H1 (cell line): ENCODE data around the gene SOX10. TPM values are rescaled to one million over a fixed set of nuclear protein-coding genes. Genes with fewer than 3 reads are reported as not detected.

Experiments used
- CTCF ChIA-PET: fragments of 300-600 bp; sonication (Branson Sonifier 250); formaldehyde crosslinking; loops from one replicate; lab custom pipeline; 2021; ENCODE audit not compliant: partially characterized antibody; lab: Charles Lee
- POLR2A ChIA-PET: fragments of 300-600 bp; sonication (Branson Sonifier 250); formaldehyde crosslinking; loops from one replicate; lab custom pipeline; 2021; ENCODE audit warnings: inconsistent platforms; ENCODE audit not compliant: partially characterized antibody; lab: Charles Lee
- DNase-seq, 2 experiments: peaks; one replicate each; pipeline versions ENCODE4 v3.0.0 to v3.0.0-alpha.2; 2010 to 2022; ENCODE audit warnings: low spot score in 2 of 2, low read depth in 1 of 2, mixed read lengths in 1 of 2
- FAIRE-seq: peaks from 2 replicates; lab custom pipeline; 2011; peaks lifted over from hg19 to GRCh38; lab: Jason Lieb, UNC
- H2AFZ ChIP-seq: 2 replicates; pipeline ENCODE4 v1.8.1; 2012; ENCODE audit warnings: low read length, inconsistent platforms
- H2AK5ac ChIP-seq: 2 replicates; pipeline ENCODE4 v1.6.1; 2013; ENCODE audit warnings: low read depth, low read length
- H2BK120ac ChIP-seq: replicated peaks from 2 replicates; pipeline ENCODE3; 2013; ENCODE audit warnings: low read depth, low read length, inconsistent platforms
- H2BK12ac ChIP-seq: 2 replicates; pipeline ENCODE4 v1.6.1; 2013; ENCODE audit warnings: low read depth, low read length
- H2BK15ac ChIP-seq: 2 replicates; pipeline ENCODE4 v1.6.1; 2013; ENCODE audit warnings: low read length
- H2BK20ac ChIP-seq: 2 replicates; pipeline ENCODE4 v1.6.1; 2013; ENCODE audit warnings: low read length
- H2BK5ac ChIP-seq: 2 replicates; pipeline ENCODE4 v1.6.1; 2013; ENCODE audit warnings: low read depth, low read length
- H3K14ac ChIP-seq: 2 replicates; pipeline ENCODE4 v1.6.1; 2013; ENCODE audit warnings: inconsistent platforms; ENCODE audit not compliant: insufficient read length
- H3K18ac ChIP-seq: 2 replicates; pipeline ENCODE4 v1.6.1; 2013; ENCODE audit warnings: low read length; ENCODE audit errors: extremely low read depth
- H3K23ac ChIP-seq: 2 replicates; pipeline ENCODE4 v1.6.1; 2013; ENCODE audit warnings: inconsistent platforms; ENCODE audit not compliant: insufficient read length
- H3K23me2 ChIP-seq: 2 replicates; pipeline ENCODE4 v1.6.1; 2013; ENCODE audit warnings: low read depth, low read length
- H3K27ac ChIP-seq: 2 replicates; pipeline ENCODE4 v1.6.1; 2011; ENCODE audit warnings: low read depth, low read length, inconsistent platforms
- H3K27me3 ChIP-seq, 4 experiments: replicated peaks in 1 of 4; 1 replicate in 1 of 4; 2 replicates in 3 of 4; pipeline versions ENCODE4 v1.6.1 to v1.8.1; 2011 to 2013; ENCODE audit warnings: low read length in 3 of 4, mild to moderate bottlenecking in 3 of 4, inconsistent platforms in 2 of 4, mixed read lengths in 2 of 4, moderate library complexity in 1 of 4; ENCODE audit not compliant: control insufficient read depth in 3 of 4, insufficient read depth in 3 of 4; ENCODE audit errors: extremely low read depth in 1 of 4
- H3K36me3 ChIP-seq, 4 experiments: 2 replicates each; pipeline versions ENCODE4 v1.6.1 to v1.8.1; 2011 to 2013; ENCODE audit warnings: mild to moderate bottlenecking in 4 of 4, low read length in 3 of 4, moderate library complexity in 2 of 4, control low read depth in 1 of 4, inconsistent platforms in 1 of 4; ENCODE audit not compliant: insufficient read depth in 4 of 4, control insufficient read depth in 2 of 4
- H3K4ac ChIP-seq: replicated peaks from 2 replicates; pipeline ENCODE3; 2013; ENCODE audit warnings: low read length, low read depth, mixed read lengths, inconsistent platforms; ENCODE audit not compliant: insufficient read length
- H3K4me1 ChIP-seq, 4 experiments: replicated peaks in 1 of 4; 1 replicate in 1 of 4; 2 replicates in 3 of 4; pipeline versions ENCODE4 v1.6.1 to v1.8.1; 2011 to 2013; ENCODE audit warnings: low read length in 3 of 4, inconsistent platforms in 2 of 4, mixed read lengths in 1 of 4; ENCODE audit not compliant: insufficient read depth in 4 of 4, control insufficient read depth in 3 of 4
- H3K4me2 ChIP-seq, 2 experiments: 2 replicates each; pipeline versions ENCODE4 v1.6.1 to v1.8.1; 2011 to 2013; ENCODE audit warnings: low read depth in 2 of 2, low read length in 2 of 2, control low read depth in 1 of 2, inconsistent platforms in 1 of 2, mild to moderate bottlenecking in 1 of 2; ENCODE audit not compliant: insufficient read depth in 1 of 2
- H3K4me3 ChIP-seq, 4 experiments: fragments of 200-600, 300-600 bp in 1 of 4; sonication (generic), shearing (Covaris generic), sonication (Bioruptor Twin) in 1 of 4; 2 replicates each; pipeline versions ENCODE4 v1.5.1 to v1.8.1; 2011 to 2016; ENCODE audit warnings: low read length in 4 of 4, low read depth in 3 of 4, control low read depth in 2 of 4, inconsistent platforms in 2 of 4, mild to moderate bottlenecking in 2 of 4, mixed read lengths in 1 of 4, moderate library complexity in 1 of 4; ENCODE audit not compliant: insufficient read depth in 2 of 4; ENCODE audit errors: extremely low read depth in 1 of 4
- H3K56ac ChIP-seq: replicated peaks from 2 replicates; pipeline ENCODE3; 2013; ENCODE audit warnings: low read depth, mild to moderate bottlenecking, mixed read lengths, low read length, inconsistent platforms; ENCODE audit not compliant: insufficient read length
- H3K79me1 ChIP-seq: 2 replicates; pipeline ENCODE4 v1.6.1; 2013; ENCODE audit warnings: low read depth, low read length, control low read depth
- H3K79me2 ChIP-seq, 2 experiments: 2 replicates each; pipeline versions ENCODE4 v1.6.1 to v1.8.1; 2012 to 2013; ENCODE audit warnings: low read length in 2 of 2, mild to moderate bottlenecking in 2 of 2, inconsistent platforms in 1 of 2; ENCODE audit not compliant: insufficient read depth in 2 of 2, control insufficient read depth in 1 of 2
- H3K9ac ChIP-seq, 4 experiments: replicated peaks in 1 of 4; 1 replicate in 1 of 4; 2 replicates in 3 of 4; pipeline versions ENCODE4 v1.6.1 to v1.8.1; 2011 to 2013; ENCODE audit warnings: low read depth in 3 of 4, low read length in 3 of 4, control low read depth in 2 of 4, mild to moderate bottlenecking in 2 of 4, moderate library complexity in 2 of 4, inconsistent platforms in 1 of 4; ENCODE audit errors: extremely low read depth in 1 of 4
- H3K9me3 ChIP-seq, 2 experiments: 2 replicates each; pipeline versions ENCODE4 v1.6.1 to v1.8.1; 2012 to 2013; ENCODE audit warnings: mild to moderate bottlenecking in 2 of 2, moderate library complexity in 2 of 2, control low read depth in 1 of 2, inconsistent platforms in 1 of 2, low read depth in 1 of 2, low read length in 1 of 2, mixed read lengths in 1 of 2; ENCODE audit not compliant: insufficient read depth in 2 of 2
- H4K20me1 ChIP-seq, 2 experiments: replicated peaks in 1 of 2; 2 replicates each; pipeline versions ENCODE3 to v1.8.1; 2011 to 2013; ENCODE audit warnings: inconsistent platforms in 2 of 2, low read length in 2 of 2, mild to moderate bottlenecking in 1 of 2; ENCODE audit not compliant: insufficient read depth in 2 of 2, control insufficient read depth in 1 of 2
- H4K5ac ChIP-seq: 2 replicates; pipeline ENCODE4 v1.6.1; 2013; ENCODE audit warnings: low read length, low read depth, mixed read lengths, inconsistent platforms; ENCODE audit not compliant: insufficient read length
- H4K8ac ChIP-seq: 2 replicates; pipeline ENCODE4 v1.8.0; 2013; ENCODE audit warnings: mild to moderate bottlenecking, moderate library complexity, low read length, inconsistent platforms; ENCODE audit not compliant: insufficient read depth; ENCODE audit errors: extremely low read depth
- H4K91ac ChIP-seq: replicated peaks from 2 replicates; pipeline ENCODE3; 2013; ENCODE audit warnings: low read length, mixed read lengths, inconsistent platforms; ENCODE audit not compliant: insufficient read length
- ASH2L ChIP-seq: fragments of 200-600, 300-600 bp; sonication (generic); IDR thresholded peaks from one replicate; pipeline ENCODE4 v1.7.1; 2017; ENCODE audit warnings: low read length
- BACH1 ChIP-seq: IDR thresholded peaks from 2 replicates; pipeline ENCODE4 v1.6.1; 2012; ENCODE audit warnings: low read length, improper control_type of control experiment
- CREB1 ChIP-seq: IDR thresholded peaks from 2 replicates; pipeline ENCODE4 v1.6.1; 2012; ENCODE audit warnings: inconsistent platforms
- GTF2F1 ChIP-seq: IDR thresholded peaks from 2 replicates; pipeline ENCODE4 v1.6.1; 2012; ENCODE audit warnings: low read depth, low read length, improper control_type of control experiment, borderline replicate concordance
- JUN ChIP-seq: IDR thresholded peaks from 2 replicates; pipeline ENCODE4 v1.6.1; 2011; ENCODE audit warnings: low read depth, mild to moderate bottlenecking, improper control_type of control experiment, low read length
- JUND ChIP-seq: IDR thresholded peaks from 2 replicates; pipeline ENCODE4 v1.6.1; 2011; ENCODE audit warnings: mild to moderate bottlenecking, improper control_type of control experiment, low read length
- MAFK ChIP-seq: IDR thresholded peaks from 2 replicates; pipeline ENCODE4 v1.6.1; 2012; ENCODE audit warnings: low read depth, mild to moderate bottlenecking, improper control_type of control experiment, low read length
- POLR2AphosphoS5 ChIP-seq: IDR thresholded peaks from 2 replicates; pipeline ENCODE4 v1.6.1; 2011; ENCODE audit warnings: low read depth, low read length
- RBBP5 ChIP-seq: IDR thresholded peaks from 2 replicates; pipeline ENCODE4 v1.7.1; 2012; ENCODE audit warnings: low read depth, mild to moderate bottlenecking, inconsistent platforms, low read length, moderate library complexity, borderline replicate concordance
- RXRA ChIP-seq: IDR thresholded peaks from 2 replicates; pipeline ENCODE4 v1.6.1; 2011; ENCODE audit warnings: low read depth, mild to moderate bottlenecking, low read length, moderate library complexity; ENCODE audit not compliant: insufficient read depth
- SIX5 ChIP-seq: IDR thresholded peaks from 2 replicates; pipeline ENCODE4 v1.6.1; 2011; ENCODE audit warnings: mild to moderate bottlenecking, low read depth, low read length
- SP2 ChIP-seq: IDR thresholded peaks from 2 replicates; pipeline ENCODE4 v1.6.1; 2012; ENCODE audit warnings: mild to moderate bottlenecking, low read length, inconsistent platforms
- SP4 ChIP-seq: IDR thresholded peaks from 2 replicates; pipeline ENCODE4 v1.6.1; 2012; ENCODE audit warnings: low read length, inconsistent platforms
- SUZ12 ChIP-seq: fragments of 200-600 bp; sonication (generic); IDR thresholded peaks from 2 replicates; pipeline ENCODE4 v1.6.1; 2012; ENCODE audit warnings: mild to moderate bottlenecking, inconsistent platforms, low read length, moderate library complexity, mixed read lengths
- WGBS, 2 experiments: shearing (Covaris generic) in 1 of 2; methylation state at CpG; one replicate each; pipeline versions ENCODE4 v1.1.6 to v1.1.7; 2013 to 2015; ENCODE audit warnings: low lambda C conversion rate in 2 of 2, mixed read lengths in 2 of 2, inconsistent platforms in 1 of 2, low coverage in 1 of 2, missing lambda C conversion rate in 1 of 2; ENCODE audit not compliant: insufficient replicate concordance in 2 of 2, insufficient coverage in 1 of 2, insufficient read length in 1 of 2; ENCODE audit errors: extremely low coverage in 1 of 2, missing lambda C conversion rate in 1 of 2; 5-methylcytosine and 5-hydroxymethylcytosine counted together
- polyA plus RNA-seq, 7 experiments: library from polyadenylated mRNA; depleted of rRNA in 3 of 7; stranded (reverse) in 5 of 7; unstranded in 2 of 7; fragments of >200 nt in 5 of 7; fragments of 200-250 nt in 2 of 7; gene quantifications; 1 replicate in 5 of 7; 2 replicates in 1 of 7; 4 replicates in 1 of 7; pipeline versions ENCODE4 v1.2.1 to v1.2.3, GENCODE V29; 2011 to 2013; ENCODE audit warnings: missing spikeins in 2 of 7, mixed read lengths in 2 of 7
- total RNA-seq: library from RNA; stranded (reverse); fragmentation: NEBNext Ultra II Directional; extraction: Animal tissue kit (Norgen Biotek cat#: 25700); gene quantifications from 2 replicates; pipeline ENCODE4 v1.2.1, GENCODE V29; 2021

The SOX10 gene
- total and polyA plus RNA-seq, 2 of the 8 experiments (the other 6 are each of a cell fraction or from before 2014, with no cell fraction given): 2.7 TPM

DNA sequence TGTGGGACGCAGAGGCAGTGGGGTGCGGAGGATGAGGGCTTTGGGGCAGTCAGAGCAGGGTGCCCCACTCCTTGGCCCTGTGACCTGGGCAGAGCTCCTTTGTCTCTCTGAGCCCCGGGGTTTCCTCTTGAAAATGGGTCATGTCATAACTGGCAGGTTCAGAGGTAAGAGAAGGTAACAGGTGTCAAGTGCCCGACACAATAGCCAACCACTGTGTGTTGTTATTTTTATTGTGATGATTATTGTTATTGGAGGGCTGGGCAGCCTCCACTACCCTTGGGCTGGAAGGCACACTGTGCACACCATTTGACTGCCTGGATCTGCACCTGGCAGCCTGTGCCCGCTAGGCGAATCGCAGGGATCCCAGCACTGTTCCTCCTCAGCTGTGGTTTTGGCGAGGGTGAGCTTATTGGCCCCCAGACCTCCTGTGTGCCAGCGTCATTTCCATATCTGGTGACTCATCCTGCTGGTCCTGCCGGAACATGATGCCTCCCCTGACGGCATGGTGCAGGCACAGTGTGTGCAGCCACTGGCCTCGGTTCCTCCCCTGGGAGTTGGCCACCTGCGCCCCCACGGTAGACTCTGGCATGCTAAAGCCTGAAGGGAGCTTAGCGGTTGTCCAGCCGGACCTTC is 15.4 kb upstream of the SOX10 start:
- H3K14ac ChIP-seq: no peak overlapping the region
- H2BK20ac ChIP-seq: 0 out of 2 replicates have a peak overlapping the region, but pooled peaks have one; percentile 80
- 0 out of 2 replicates have a peak overlapping the region, but pooled peaks have one; percentile 32 for H3K18ac ChIP-seq
- no peaks in the 10 kb centered on the region for H4K20me1 ChIP-seq
- no peak overlapping the region for H3K56ac ChIP-seq
- peaks cover 0 to 23% (median 8%) of the 10 kb centered on the region in 4 experiments; a peak in 5 of 7 replicates for H3K4me1 ChIP-seq
- H3K79me2 ChIP-seq: no peaks in the 10 kb centered on the region
- FAIRE-seq: no peak
- H2BK120ac ChIP-seq: no peak overlapping the region
- H3K9ac ChIP-seq: no peak overlapping the region
- H3K9me3 ChIP-seq: no peaks in the 10 kb centered on the region
- H2BK15ac ChIP-seq: peak overlapping the region; percentile 95; the same call in 1 of the 2 replicates
- no peak; the same call in 1 of the 2 replicates for TF ChIP-seq CREB1
- no peak for TF ChIP-seq RBBP5
- no peak for TF ChIP-seq SIX5
- TF ChIP-seq SP4: no peak
- TF ChIP-seq JUND: peak; percentile 67
- TF ChIP-seq MAFK: peak; percentile 17; the same call in 1 of the 2 replicates
- TF ChIP-seq SUZ12: no peak
- no peak for TF ChIP-seq ASH2L
- TF ChIP-seq BACH1: no peak
- TF ChIP-seq SP2: no peak
- no peak for TF ChIP-seq RXRA
- TF ChIP-seq POLR2AphosphoS5: no peak
- TF ChIP-seq GTF2F1: no peak
- no peak for TF ChIP-seq JUN
- H2AK5ac ChIP-seq: no peak overlapping the region
- H2AFZ ChIP-seq: no peak overlapping the region
- H3K79me1 ChIP-seq: no peaks in the 10 kb centered on the region
- H2BK5ac ChIP-seq: no peak overlapping the region
- no peak overlapping the region for H3K27ac ChIP-seq
- ChIA-PET POLR2A (no interaction called here), CTCF (interaction anchor here (0.8 to 2.0 kb wide), 4 partner anchors 15 to 75 kb away, joined by 3 to 12 read pairs (median 5); partner anchors contain the start of gene SOX10)
- H4K5ac ChIP-seq: no peak overlapping the region
- H3K27me3 ChIP-seq: no peaks in the 10 kb centered on the region; a peak in 1 of 7 replicates
- H3K4me3 ChIP-seq: no peak overlapping the region
- H3K4me2 ChIP-seq: no peak overlapping the region
- H3K36me3 ChIP-seq: no peaks in the 10 kb centered on the region
- H2BK12ac ChIP-seq: peak overlapping the region; percentile 23; the same call in 1 of the 2 replicates
- 80% methylated on average over 15 of the region's 16 CpGs; no CpG with 5 or more reads in 1 of the 2 experiments for WGBS, 2 experiments
- no peak overlapping the region for H3K23ac ChIP-seq
- no peak overlapping the region for H4K91ac ChIP-seq
- H3K4ac ChIP-seq: no peak overlapping the region
- H3K23me2 ChIP-seq: no peaks in the 10 kb centered on the region
- no peak overlapping the region; the same call in 1 of the 2 replicates for H4K8ac ChIP-seq
- DNase-seq: no peak
